Glomerular visceral epithelial cell (primary cell): ENCODE measurements around the gene UBA1.

Experiments
- DNase-seq: peaks from one replicate; pipeline ENCODE4 v3.0.0-alpha.2; 2016; ENCODE audit errors: extremely low spot score

Gene UBA1

GRCh38 chrX:47212381-47213293 lies 19.0 kb downstream of the UBA1 start:
- DNase-seq, result no peak

GRCh38 chrX:47214435-47215077 lies 20.9 kb downstream of the UBA1 start:
- no peak for DNase-seq

- DNase-seq, result no peak
Measured at GRCh38 chrX:47215291-47215900, 21.8 kb downstream of the UBA1 start.

GRCh38 chrX:47216393-47216925 lies 22.8 kb downstream of the UBA1 start:
- no peak for DNase-seq

- peak; percentile 48 for DNase-seq
Measured at GRCh38 chrX:47217121-47217851, 23.7 kb downstream of the UBA1 start.

GRCh38 chrX:47217852-47218279 lies 24.2 kb downstream of the UBA1 start:
- DNase-seq, result peak; percentile 98

- peak; percentile 78 for DNase-seq
Measured at GRCh38 chrX:47218280-47218919, 24.8 kb downstream of the UBA1 start, which contains the start of gene CDK16. CDK16 (plus strand) TSS chrX:47218681; CDS start chrX:47223558, 4,877 bp downstream.

GRCh38 chrX:47218920-47219815 lies 25.5 kb downstream of the UBA1 start:
- peak; percentile 26 for DNase-seq

GRCh38 chrX:47221756-47222155 lies 28.1 kb downstream of the UBA1 start:
- no peak for DNase-seq

- DNase-seq, result no peak
Measured at GRCh38 chrX:47222751-47223350, 29.2 kb downstream of the UBA1 start.

- DNase-seq, result no peak
Measured at GRCh38 chrX:47223476-47224250, 30.0 kb downstream of the UBA1 start.

- no peak for DNase-seq
Measured at GRCh38 chrX:47224266-47224895, 30.8 kb downstream of the UBA1 start.

- no peak for DNase-seq
Measured at GRCh38 chrX:47224896-47225290, 31.3 kb downstream of the UBA1 start.

GRCh38 chrX:47226071-47226470 lies 32.4 kb downstream of the UBA1 start:
- DNase-seq, result no peak

GRCh38 chrX:47226531-47227333 lies 33.1 kb downstream of the UBA1 start:
- no peak for DNase-seq

- DNase-seq, result no peak
Measured at GRCh38 chrX:47227334-47227583, 33.6 kb downstream of the UBA1 start.

GRCh38 chrX:47228550-47229270 lies 35.1 kb downstream of the UBA1 start:
- DNase-seq, result no peak
